Panc1 (cell line): ENCODE results near the gene DCST2. TPM values are rescaled to one million over a fixed set of nuclear protein-coding genes. Genes with fewer than 3 reads are reported as not detected.
A peak's percentile ranks its signal among the peaks of the same experiment; 100 is the strongest.

Source experiments
- ATAC-seq: fragments of 200-7000 bp; cut with Tn5 transposase; 2 replicates; pipeline ENCODE4 v1.9.1; 2020; ENCODE audit warnings: mild to moderate bottlenecking, moderate library complexity
- BruUV-seq: library from RNA; stranded (reverse); fragments of 400-500 nt; replicated peaks from 2 replicates; lab custom pipeline; 2021; lab: Mats Ljungman, UMichigan
- CTCF ChIA-PET: fragments of 300-600 bp; sonication (Branson Sonifier 250); formaldehyde crosslinking; loops from one replicate; lab custom pipeline; 2022; ENCODE audit warnings: antibody characterized with exemption; lab: Charles Lee
- POLR2A ChIA-PET: fragments of 300-600 bp; sonication (Branson Sonifier 250); formaldehyde crosslinking; loops from one replicate; lab custom pipeline; 2022; ENCODE audit warnings: antibody characterized with exemption; lab: Charles Lee
- DNase-seq: peaks from one replicate; pipeline ENCODE4 v3.0.0-alpha.2; 2010; ENCODE audit warnings: low read depth, low spot score
- H3K27ac ChIP-seq: 2 replicates; pipeline ENCODE4 v1.5.1; 2011; ENCODE audit warnings: mild to moderate bottlenecking, low read length, inconsistent platforms
- H3K27me3 ChIP-seq: fragments of 200-500 bp; sonication (Bioruptor generic); 2 replicates; pipeline ENCODE4 v1.6.0; 2014; ENCODE audit warnings: low read length, inconsistent platforms; ENCODE audit not compliant: control insufficient read depth, insufficient read depth
- H3K36me3 ChIP-seq: fragments of 200-500 bp; sonication (Bioruptor generic); 2 replicates; pipeline ENCODE4 v1.5.1; 2014; ENCODE audit warnings: inconsistent platforms, mild to moderate bottlenecking, low read length, moderate library complexity; ENCODE audit not compliant: control insufficient read depth, insufficient read depth
- H3K4me1 ChIP-seq: 2 replicates; pipeline ENCODE4 v1.5.1; 2011; ENCODE audit warnings: inconsistent platforms, mild to moderate bottlenecking, low read length, moderate library complexity; ENCODE audit not compliant: control insufficient read depth, insufficient read depth
- H3K4me3 ChIP-seq, 2 experiments: 2 replicates each; pipeline ENCODE4 v1.5.1; 2011 to 2012; ENCODE audit warnings: low read depth in 2 of 2, low read length in 2 of 2, mild to moderate bottlenecking in 2 of 2, inconsistent platforms in 1 of 2, moderate library complexity in 1 of 2
- H3K9me3 ChIP-seq: fragments of 200-500 bp; sonication (Bioruptor generic); 2 replicates; pipeline ENCODE4 v1.5.1; 2014; ENCODE audit warnings: low read depth, mild to moderate bottlenecking, inconsistent platforms, low read length, moderate library complexity; ENCODE audit not compliant: control insufficient read depth, insufficient read depth
- POLR2AphosphoS5 ChIP-seq: IDR thresholded peaks from 2 replicates; pipeline ENCODE4 v1.6.1; 2012; ENCODE audit warnings: mild to moderate bottlenecking, low read depth, low read length, moderate library complexity
- SIN3A ChIP-seq: IDR thresholded peaks from 2 replicates; pipeline ENCODE4 v1.6.1; 2012; ENCODE audit warnings: low read depth, mild to moderate bottlenecking, low read length, moderate library complexity, borderline replicate concordance; ENCODE audit not compliant: insufficient read depth
- TCF7L2 ChIP-seq: IDR thresholded peaks from 2 replicates; pipeline ENCODE4 v1.6.1; 2011; ENCODE audit warnings: mild to moderate bottlenecking, low read depth, low read length, inconsistent platforms
- in situ Hi-C: cut with HindIII; loops from 2 replicates; pipeline ENCODE4 v1.10.0; 2016; ENCODE audit warnings: low sequenced_read_pairs, low pct_unique_long_range_greater_than_20kb
- intact Hi-C: fragments of 100-400 bp; cut with micrococcal nuclease; formaldehyde crosslinking; loops from one replicate; pipeline ENCODE4 v1.10.0; 2022; ENCODE audit not compliant: unreplicated experiment
- total RNA-seq: library from RNA; stranded (reverse); gene quantifications from one replicate; pipeline ENCODE4 v1.2.1, GENCODE V29; 2021; ENCODE audit not compliant: unreplicated experiment
- TF ChIP-seq, protein P1 (sequence below): fragments of 450-650 bp; IDR thresholded peaks from 2 replicates; pipeline ENCODE4 v1.5.1; 2017; ENCODE audit warnings: mild to moderate bottlenecking
- TF ChIP-seq, protein P2 (sequence below), 2 experiments: IDR thresholded peaks; 2 replicates each; pipeline ENCODE4 v1.6.1; 2011 to 2012; ENCODE audit warnings: low read depth in 2 of 2, control low read depth in 1 of 2, low read length in 1 of 2, mild to moderate bottlenecking in 1 of 2, moderate library complexity in 1 of 2; ENCODE audit not compliant: insufficient read depth in 1 of 2

The DCST2 gene
- total RNA-seq, 1 experiment from 2014 or later: 0.13 TPM

- no peaks in the 10 kb centered on the region for H3K27me3 ChIP-seq
- ATAC-seq: peak; percentile 17
- H3K4me1 ChIP-seq: peaks cover 39% of the 10 kb centered on the region
- in situ Hi-C loops (no loop called here), intact Hi-C loops (loop anchor here (5.0 kb wide), 1 partner anchor 275 kb away; no protein-coding TSS in a partner anchor)
- no peak; the same call in 1 of the 2 replicates for TF ChIP-seq POLR2AphosphoS5
- no peak for TF ChIP-seq SIN3A
- TF ChIP-seq, protein P1, sequence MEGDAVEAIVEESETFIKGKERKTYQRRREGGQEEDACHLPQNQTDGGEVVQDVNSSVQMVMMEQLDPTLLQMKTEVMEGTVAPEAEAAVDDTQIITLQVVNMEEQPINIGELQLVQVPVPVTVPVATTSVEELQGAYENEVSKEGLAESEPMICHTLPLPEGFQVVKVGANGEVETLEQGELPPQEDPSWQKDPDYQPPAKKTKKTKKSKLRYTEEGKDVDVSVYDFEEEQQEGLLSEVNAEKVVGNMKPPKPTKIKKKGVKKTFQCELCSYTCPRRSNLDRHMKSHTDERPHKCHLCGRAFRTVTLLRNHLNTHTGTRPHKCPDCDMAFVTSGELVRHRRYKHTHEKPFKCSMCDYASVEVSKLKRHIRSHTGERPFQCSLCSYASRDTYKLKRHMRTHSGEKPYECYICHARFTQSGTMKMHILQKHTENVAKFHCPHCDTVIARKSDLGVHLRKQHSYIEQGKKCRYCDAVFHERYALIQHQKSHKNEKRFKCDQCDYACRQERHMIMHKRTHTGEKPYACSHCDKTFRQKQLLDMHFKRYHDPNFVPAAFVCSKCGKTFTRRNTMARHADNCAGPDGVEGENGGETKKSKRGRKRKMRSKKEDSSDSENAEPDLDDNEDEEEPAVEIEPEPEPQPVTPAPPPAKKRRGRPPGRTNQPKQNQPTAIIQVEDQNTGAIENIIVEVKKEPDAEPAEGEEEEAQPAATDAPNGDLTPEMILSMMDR: no peak
- TF ChIP-seq TCF7L2: no peak
- TF ChIP-seq, protein P2, sequence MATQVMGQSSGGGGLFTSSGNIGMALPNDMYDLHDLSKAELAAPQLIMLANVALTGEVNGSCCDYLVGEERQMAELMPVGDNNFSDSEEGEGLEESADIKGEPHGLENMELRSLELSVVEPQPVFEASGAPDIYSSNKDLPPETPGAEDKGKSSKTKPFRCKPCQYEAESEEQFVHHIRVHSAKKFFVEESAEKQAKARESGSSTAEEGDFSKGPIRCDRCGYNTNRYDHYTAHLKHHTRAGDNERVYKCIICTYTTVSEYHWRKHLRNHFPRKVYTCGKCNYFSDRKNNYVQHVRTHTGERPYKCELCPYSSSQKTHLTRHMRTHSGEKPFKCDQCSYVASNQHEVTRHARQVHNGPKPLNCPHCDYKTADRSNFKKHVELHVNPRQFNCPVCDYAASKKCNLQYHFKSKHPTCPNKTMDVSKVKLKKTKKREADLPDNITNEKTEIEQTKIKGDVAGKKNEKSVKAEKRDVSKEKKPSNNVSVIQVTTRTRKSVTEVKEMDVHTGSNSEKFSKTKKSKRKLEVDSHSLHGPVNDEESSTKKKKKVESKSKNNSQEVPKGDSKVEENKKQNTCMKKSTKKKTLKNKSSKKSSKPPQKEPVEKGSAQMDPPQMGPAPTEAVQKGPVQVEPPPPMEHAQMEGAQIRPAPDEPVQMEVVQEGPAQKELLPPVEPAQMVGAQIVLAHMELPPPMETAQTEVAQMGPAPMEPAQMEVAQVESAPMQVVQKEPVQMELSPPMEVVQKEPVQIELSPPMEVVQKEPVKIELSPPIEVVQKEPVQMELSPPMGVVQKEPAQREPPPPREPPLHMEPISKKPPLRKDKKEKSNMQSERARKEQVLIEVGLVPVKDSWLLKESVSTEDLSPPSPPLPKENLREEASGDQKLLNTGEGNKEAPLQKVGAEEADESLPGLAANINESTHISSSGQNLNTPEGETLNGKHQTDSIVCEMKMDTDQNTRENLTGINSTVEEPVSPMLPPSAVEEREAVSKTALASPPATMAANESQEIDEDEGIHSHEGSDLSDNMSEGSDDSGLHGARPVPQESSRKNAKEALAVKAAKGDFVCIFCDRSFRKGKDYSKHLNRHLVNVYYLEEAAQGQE (IDR thresholded peaks at IDR 0.05; ENCODE audit: insufficient read depth in 1 of 2, low read depth in 2 of 2, low read length in 1 of 2): no peak
- DNase-seq: no peak
- no peaks in the 10 kb centered on the region for H3K9me3 ChIP-seq
- H3K27ac ChIP-seq: peak within 1 kb of the TSS; percentile 99
- H3K4me3 ChIP-seq: peak within 1 kb of the TSS; percentile 80 to 98
- BruUV-seq: no TSS peak
- ChIA-PET POLR2A (interaction anchor here (0.6 to 0.7 kb wide), 2 partner anchors 23 to 41 kb away, joined by 3 read pairs; no protein-coding TSS in a partner anchor), CTCF (interaction anchor here (0.6 to 1.8 kb wide), 3 partner anchors 15 to 31 kb away, joined by 3 to 6 read pairs (median 5); no protein-coding TSS in a partner anchor)
- peaks cover 5% of the 10 kb centered on the region; the same call in 1 of the 2 replicates for H3K36me3 ChIP-seq
Measured at GRCh38 chr1:155002464-155003226, 30.9 kb downstream of the DCST2 start, which contains the start of gene ZBTB7B. Gene ZBTB7B, plus strand, starts transcription at chr1:155002802. Its CDS starts 11,859 bp downstream, at chr1:155014661.

GRCh38 chr1:155001675-155002463 lies 31.7 kb downstream of the DCST2 start:
- ChIA-PET POLR2A (interaction anchor here (0.6 to 0.7 kb wide), 2 partner anchors 28 to 42 kb away, joined by 3 read pairs; partner anchors contain the start of gene CKS1B), CTCF (interaction anchor here (0.6 to 1.8 kb wide), 4 partner anchors 14 to 165 kb away, joined by 3 to 6 read pairs (median 4); no protein-coding TSS in a partner anchor)
- peak overlapping the region; percentile 69 to 74 for H3K4me3 ChIP-seq
- BruUV-seq: no TSS peak
- H3K27ac ChIP-seq: peak overlapping the region; percentile 94
- TF ChIP-seq, protein P1: peak; percentile 80; the same call in 1 of the 2 replicates
- no peak for TF ChIP-seq SIN3A
- no peak for TF ChIP-seq TCF7L2
- TF ChIP-seq, protein P2 (IDR thresholded peaks at IDR 0.05; ENCODE audit: insufficient read depth in 1 of 2, low read depth in 2 of 2, low read length in 1 of 2): no peak
- TF ChIP-seq POLR2AphosphoS5: 0 out of 2 replicates have a peak, but pooled peaks have one; percentile 30
- DNase-seq: peak; percentile 97
- intact Hi-C loops: loop anchor here (5.0 kb wide), 1 partner anchor 275 kb away; no protein-coding TSS in a partner anchor
- H3K4me1 ChIP-seq: peaks cover 33% of the 10 kb centered on the region
- no peaks in the 10 kb centered on the region for H3K9me3 ChIP-seq
- in situ Hi-C loops: no loop called here
- no peaks in the 10 kb centered on the region for H3K27me3 ChIP-seq
- peak; percentile 80 for ATAC-seq
- H3K36me3 ChIP-seq: peaks cover 5% of the 10 kb centered on the region; the same call in 1 of the 2 replicates
